C4-2B (cell line): ENCODE data around the gene RGL4.
"Not testable (repeated sequence)": the region's sequence is repeated elsewhere in the genome, so short reads cannot be mapped to it uniquely, and the experiment has no call there.

Source experiments
- H3K27ac ChIP-seq: fragments of 450-650 bp; 2 replicates; pipeline ENCODE4 v1.5.1; 2017
- ZFX ChIP-seq: fragments of 450-650 bp; IDR thresholded peaks from 2 replicates; pipeline ENCODE4 v1.6.1; 2017
- TF ChIP-seq, protein P1 (sequence below): fragments of 450-650 bp; conservative IDR thresholded peaks from 2 replicates; pipeline ENCODE4 v1.5.1; 2017; ENCODE audit warnings: mild to moderate bottlenecking

Gene RGL4

GRCh38 chr22:23690713-23691112, at the start of gene RGL4:
Gene RGL4, plus strand, starts transcription at chr22:23691013. Its CDS starts 1,018 bp downstream, at chr22:23692031.
- H3K27ac ChIP-seq = no peak within 1 kb of the TSS
- TF ChIP-seq ZFX = no peak
- TF ChIP-seq, protein P1, sequence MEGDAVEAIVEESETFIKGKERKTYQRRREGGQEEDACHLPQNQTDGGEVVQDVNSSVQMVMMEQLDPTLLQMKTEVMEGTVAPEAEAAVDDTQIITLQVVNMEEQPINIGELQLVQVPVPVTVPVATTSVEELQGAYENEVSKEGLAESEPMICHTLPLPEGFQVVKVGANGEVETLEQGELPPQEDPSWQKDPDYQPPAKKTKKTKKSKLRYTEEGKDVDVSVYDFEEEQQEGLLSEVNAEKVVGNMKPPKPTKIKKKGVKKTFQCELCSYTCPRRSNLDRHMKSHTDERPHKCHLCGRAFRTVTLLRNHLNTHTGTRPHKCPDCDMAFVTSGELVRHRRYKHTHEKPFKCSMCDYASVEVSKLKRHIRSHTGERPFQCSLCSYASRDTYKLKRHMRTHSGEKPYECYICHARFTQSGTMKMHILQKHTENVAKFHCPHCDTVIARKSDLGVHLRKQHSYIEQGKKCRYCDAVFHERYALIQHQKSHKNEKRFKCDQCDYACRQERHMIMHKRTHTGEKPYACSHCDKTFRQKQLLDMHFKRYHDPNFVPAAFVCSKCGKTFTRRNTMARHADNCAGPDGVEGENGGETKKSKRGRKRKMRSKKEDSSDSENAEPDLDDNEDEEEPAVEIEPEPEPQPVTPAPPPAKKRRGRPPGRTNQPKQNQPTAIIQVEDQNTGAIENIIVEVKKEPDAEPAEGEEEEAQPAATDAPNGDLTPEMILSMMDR = no peak

GRCh38 chr22:23646526-23646925, 44.3 kb upstream of the RGL4 start:
- H3K27ac ChIP-seq = not testable (repeated sequence)

GRCh38 chr22:23649071-23649501, 41.7 kb upstream of the RGL4 start:
- no peak overlapping the region for H3K27ac ChIP-seq
- TF ChIP-seq, protein P1 = no peak
- no peak for TF ChIP-seq ZFX

DNA sequence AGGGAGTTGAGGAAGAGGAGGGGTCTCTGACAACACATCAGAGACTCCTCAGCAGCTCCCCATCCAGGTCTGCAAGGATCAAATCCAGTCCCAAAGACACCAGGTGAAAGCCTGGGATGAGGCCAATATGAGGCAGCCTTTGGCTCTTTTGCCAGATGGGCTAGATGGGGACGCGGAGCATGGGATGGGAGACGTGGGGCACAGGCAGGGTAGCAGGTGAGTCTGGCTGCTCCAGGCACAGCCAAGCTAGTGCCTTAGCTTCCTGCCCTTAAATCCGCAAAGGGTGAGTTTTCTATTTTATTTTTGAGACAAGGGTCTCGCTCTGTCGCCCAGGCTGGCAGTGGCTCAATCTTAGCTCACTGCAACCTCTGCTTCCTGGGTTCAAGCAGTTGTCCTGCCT, 39.1 kb upstream of the RGL4 start:
- H3K27ac ChIP-seq = no peak overlapping the region
- TF ChIP-seq ZFX = no peak
- TF ChIP-seq, protein P1 = no peak

- TF ChIP-seq, protein P1 = no peak
- no peak for TF ChIP-seq ZFX
- no peak overlapping the region for H3K27ac ChIP-seq
These were observed 38.5 kb upstream of the RGL4 start for GRCh38 chr22:23652286-23652685.

GRCh38 chr22:23652711-23653110, 38.1 kb upstream of the RGL4 start:
- TF ChIP-seq ZFX = no peak
- TF ChIP-seq, protein P1 = no peak

DNA sequence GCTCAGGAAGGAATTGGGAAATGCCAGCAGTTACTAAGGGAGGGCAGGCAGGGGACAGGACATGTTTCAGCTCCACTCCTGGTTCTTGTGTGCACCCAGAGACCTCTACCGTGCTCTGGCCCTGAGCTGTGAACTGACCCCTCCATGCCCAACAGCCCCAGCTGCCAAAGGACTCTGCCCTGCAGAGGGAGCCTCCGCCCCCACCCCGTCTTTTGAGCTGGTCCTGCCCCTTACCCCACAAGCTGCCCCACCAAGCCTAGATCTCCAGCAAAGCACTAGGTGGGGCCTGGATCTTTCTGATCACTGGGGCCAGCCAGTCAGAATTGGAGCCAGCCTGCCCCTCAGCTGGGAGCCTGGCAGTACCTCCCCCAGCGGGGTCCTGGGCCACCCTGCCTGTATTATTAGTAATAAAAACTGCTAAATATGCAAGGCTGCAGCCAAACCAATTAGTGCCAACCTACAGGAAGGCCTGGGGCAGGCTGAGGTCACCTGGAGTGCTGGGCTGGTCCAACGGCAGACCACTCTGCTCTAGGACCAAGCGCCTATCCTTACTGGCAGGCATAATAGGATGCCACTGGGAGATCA, 34.8 kb upstream of the RGL4 start:
- H3K27ac ChIP-seq = no peak overlapping the region
- TF ChIP-seq, protein P1 = no peak
- TF ChIP-seq ZFX = no peak

More at GRCh38 chr22:23652711-23653110, 38.1 kb upstream of the RGL4 start:
- H3K27ac ChIP-seq = no peak overlapping the region

GRCh38 chr22:23657727-23658126, 33.1 kb upstream of the RGL4 start:
- no peak for TF ChIP-seq ZFX
- TF ChIP-seq, protein P1 = no peak
- H3K27ac ChIP-seq = no peak overlapping the region

DNA sequence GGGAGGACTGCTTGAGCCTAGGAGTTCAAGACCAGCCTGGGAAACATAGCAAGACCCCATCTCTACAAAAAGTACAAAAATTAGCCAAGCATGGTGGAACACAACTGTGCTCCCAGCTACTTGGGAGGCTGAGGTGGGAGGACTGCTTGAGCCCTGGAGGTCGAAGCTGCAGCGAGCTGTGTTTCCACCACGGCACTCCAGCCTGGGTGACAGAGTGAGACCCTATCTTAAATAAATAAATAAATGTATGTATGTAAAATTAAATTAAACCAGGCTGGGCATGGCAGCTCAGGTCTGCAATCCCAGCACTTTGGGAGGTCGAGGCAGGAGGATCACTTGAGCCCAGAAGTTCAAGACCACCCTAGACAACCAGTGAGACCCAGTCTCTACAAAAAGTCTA, 30.4 kb upstream of the RGL4 start:
- H3K27ac ChIP-seq = not testable (repeated sequence)
